Keratinocyte (primary cell): ENCODE measurements around the gene SNX13.

ENCODE experiments used
- EZH2 ChIP-seq: IDR thresholded peaks from one replicate; pipeline ENCODE4 v1.6.1; 2012; ENCODE audit warnings: inconsistent platforms, mild to moderate bottlenecking, low read length, moderate library complexity
- TF ChIP-seq, protein P1 (sequence below), 3 experiments: IDR thresholded peaks in 1 of 3; conservative IDR thresholded peaks in 1 of 3; optimal IDR thresholded peaks in 1 of 3; 2 replicates in 2 of 3; 3 replicates in 1 of 3; pipeline versions ENCODE3 to v1.5.1; 2011; ENCODE audit warnings: low read length in 3 of 3, mild to moderate bottlenecking in 3 of 3, moderate library complexity in 2 of 3, control low read depth in 1 of 3, inconsistent platforms in 1 of 3; ENCODE audit not compliant: insufficient read depth in 2 of 3; ENCODE audit errors: extremely low read depth in 1 of 3

- TF ChIP-seq, protein P1, sequence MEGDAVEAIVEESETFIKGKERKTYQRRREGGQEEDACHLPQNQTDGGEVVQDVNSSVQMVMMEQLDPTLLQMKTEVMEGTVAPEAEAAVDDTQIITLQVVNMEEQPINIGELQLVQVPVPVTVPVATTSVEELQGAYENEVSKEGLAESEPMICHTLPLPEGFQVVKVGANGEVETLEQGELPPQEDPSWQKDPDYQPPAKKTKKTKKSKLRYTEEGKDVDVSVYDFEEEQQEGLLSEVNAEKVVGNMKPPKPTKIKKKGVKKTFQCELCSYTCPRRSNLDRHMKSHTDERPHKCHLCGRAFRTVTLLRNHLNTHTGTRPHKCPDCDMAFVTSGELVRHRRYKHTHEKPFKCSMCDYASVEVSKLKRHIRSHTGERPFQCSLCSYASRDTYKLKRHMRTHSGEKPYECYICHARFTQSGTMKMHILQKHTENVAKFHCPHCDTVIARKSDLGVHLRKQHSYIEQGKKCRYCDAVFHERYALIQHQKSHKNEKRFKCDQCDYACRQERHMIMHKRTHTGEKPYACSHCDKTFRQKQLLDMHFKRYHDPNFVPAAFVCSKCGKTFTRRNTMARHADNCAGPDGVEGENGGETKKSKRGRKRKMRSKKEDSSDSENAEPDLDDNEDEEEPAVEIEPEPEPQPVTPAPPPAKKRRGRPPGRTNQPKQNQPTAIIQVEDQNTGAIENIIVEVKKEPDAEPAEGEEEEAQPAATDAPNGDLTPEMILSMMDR (optimal IDR thresholded peaks at IDR 0.05 in 1 of 3, IDR thresholded peaks at IDR 0.05 in 1 of 3, conservative IDR thresholded peaks at IDR 0.05 in 1 of 3; ENCODE audit: extremely low read depth in 1 of 3, insufficient read depth in 2 of 3, low read length in 3 of 3), result no peak
- no peak for TF ChIP-seq EZH2
Measured at GRCh38 chr7:17843041-17843440, 97.3 kb downstream of the SNX13 start.
